ENCODE results near the gene PGS1. TPM values are rescaled to one million over a fixed set of nuclear protein-coding genes. Genes with fewer than 3 reads are reported as not detected.
"Not testable (repeated sequence)": the region's sequence is repeated elsewhere in the genome, so short reads cannot be mapped to it uniquely, and the experiment has no call there.

Gene PGS1
- total RNA-seq (ENCODE audit: unreplicated experiment), result 50.2 TPM
- long read RNA-seq, transcript PGS1-201 (10 exons, 2,201 nt), result major isoform, 12 of 30 reads
- long read RNA-seq, partial matches to known transcripts, result 3 of 30 reads
- long read RNA-seq, other reads (novel, unspliced or antisense), result 15 of 30 reads

GRCh38 chr17:78378225-78379130, at the start of gene PGS1:
PGS1 (plus strand) TSS chr17:78378649; CDS start chr17:78378666, 17 bp downstream.
- peak within 1 kb of the TSS; percentile 94 for H3K27ac Mint-ChIP-seq (ENCODE audit: unreplicated experiment)
- H3K9me3 Mint-ChIP-seq (ENCODE audit: unreplicated experiment), result peaks cover 7% of the 10 kb centered on the region
- peak; percentile 85 for DNase-seq
- peaks cover 4% of the 10 kb centered on the region for H3K27me3 Mint-ChIP-seq (ENCODE audit: unreplicated experiment)
- TF ChIP-seq, protein P1, sequence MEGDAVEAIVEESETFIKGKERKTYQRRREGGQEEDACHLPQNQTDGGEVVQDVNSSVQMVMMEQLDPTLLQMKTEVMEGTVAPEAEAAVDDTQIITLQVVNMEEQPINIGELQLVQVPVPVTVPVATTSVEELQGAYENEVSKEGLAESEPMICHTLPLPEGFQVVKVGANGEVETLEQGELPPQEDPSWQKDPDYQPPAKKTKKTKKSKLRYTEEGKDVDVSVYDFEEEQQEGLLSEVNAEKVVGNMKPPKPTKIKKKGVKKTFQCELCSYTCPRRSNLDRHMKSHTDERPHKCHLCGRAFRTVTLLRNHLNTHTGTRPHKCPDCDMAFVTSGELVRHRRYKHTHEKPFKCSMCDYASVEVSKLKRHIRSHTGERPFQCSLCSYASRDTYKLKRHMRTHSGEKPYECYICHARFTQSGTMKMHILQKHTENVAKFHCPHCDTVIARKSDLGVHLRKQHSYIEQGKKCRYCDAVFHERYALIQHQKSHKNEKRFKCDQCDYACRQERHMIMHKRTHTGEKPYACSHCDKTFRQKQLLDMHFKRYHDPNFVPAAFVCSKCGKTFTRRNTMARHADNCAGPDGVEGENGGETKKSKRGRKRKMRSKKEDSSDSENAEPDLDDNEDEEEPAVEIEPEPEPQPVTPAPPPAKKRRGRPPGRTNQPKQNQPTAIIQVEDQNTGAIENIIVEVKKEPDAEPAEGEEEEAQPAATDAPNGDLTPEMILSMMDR (IDR thresholded peaks at IDR 0.05; ENCODE audit: partially characterized antibody, unreplicated experiment), result no peak
- no peaks in the 10 kb centered on the region for H3K36me3 Mint-ChIP-seq (ENCODE audit: unreplicated experiment)
- peaks cover 30% of the 10 kb centered on the region for H3K4me1 Mint-ChIP-seq (ENCODE audit: low read depth, unreplicated experiment)
- H3K4me3 Mint-ChIP-seq (ENCODE audit: unreplicated experiment), result peak within 1 kb of the TSS; percentile 99

- H3K27me3 Mint-ChIP-seq (ENCODE audit: unreplicated experiment), result peaks cover 2% of the 10 kb centered on the region
- H3K36me3 Mint-ChIP-seq (ENCODE audit: unreplicated experiment), result no peaks in the 10 kb centered on the region
- no peak overlapping the region for H3K4me3 Mint-ChIP-seq (ENCODE audit: unreplicated experiment)
- H3K27ac Mint-ChIP-seq (ENCODE audit: unreplicated experiment), result no peak overlapping the region
- H3K4me1 Mint-ChIP-seq (ENCODE audit: low read depth, unreplicated experiment), result peaks cover 6% of the 10 kb centered on the region
- peaks cover 4% of the 10 kb centered on the region for H3K9me3 Mint-ChIP-seq (ENCODE audit: unreplicated experiment)
- TF ChIP-seq, protein P1 (IDR thresholded peaks at IDR 0.05; ENCODE audit: partially characterized antibody, unreplicated experiment), result no peak
- no peak for DNase-seq
These were observed 49.0 kb upstream of the PGS1 start for GRCh38 chr17:78329263-78330059.

DNA sequence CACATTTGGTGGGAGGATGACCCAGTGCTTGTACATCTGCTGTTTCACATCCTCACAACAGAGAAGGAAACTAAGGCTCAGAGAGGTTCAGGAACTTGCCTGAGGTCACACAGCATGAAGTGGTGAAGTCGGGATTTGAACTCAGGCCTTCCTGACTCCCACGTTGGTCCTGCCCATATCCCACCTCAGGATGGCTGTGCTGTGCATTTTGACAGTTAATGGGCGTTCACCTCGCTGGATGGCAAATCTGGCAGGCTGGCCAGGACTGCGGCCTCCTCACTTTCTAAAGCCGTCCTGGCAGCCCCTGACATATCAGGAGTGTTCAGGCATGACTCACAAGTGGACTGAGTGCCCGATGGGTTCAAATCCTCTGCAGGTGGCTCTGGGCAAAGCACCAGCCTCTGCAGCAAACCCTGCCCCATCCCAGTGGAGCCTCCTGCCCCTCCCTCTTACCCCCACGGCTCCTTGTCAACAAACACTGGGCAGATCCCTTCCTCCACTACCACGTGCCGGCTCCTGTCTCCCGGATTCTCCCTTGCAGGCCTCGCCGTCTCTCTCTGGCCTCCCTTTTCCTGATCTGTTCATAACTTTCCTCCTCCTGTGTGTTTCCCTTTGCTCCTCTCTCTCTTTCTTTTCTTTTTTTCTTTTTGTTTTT, 47.8 kb upstream of the PGS1 start:
- DNase-seq, result no peak
- H3K27me3 Mint-ChIP-seq (ENCODE audit: unreplicated experiment), result peaks cover 5% of the 10 kb centered on the region
- H3K4me3 Mint-ChIP-seq (ENCODE audit: unreplicated experiment), result no peak overlapping the region
- H3K9me3 Mint-ChIP-seq (ENCODE audit: unreplicated experiment), result peaks cover 4% of the 10 kb centered on the region
- no peaks in the 10 kb centered on the region for H3K4me1 Mint-ChIP-seq (ENCODE audit: low read depth, unreplicated experiment)
- no peak overlapping the region for H3K27ac Mint-ChIP-seq (ENCODE audit: unreplicated experiment)
- H3K36me3 Mint-ChIP-seq (ENCODE audit: unreplicated experiment), result no peaks in the 10 kb centered on the region
- TF ChIP-seq, protein P1 (IDR thresholded peaks at IDR 0.05; ENCODE audit: partially characterized antibody, unreplicated experiment), result no peak

DNA sequence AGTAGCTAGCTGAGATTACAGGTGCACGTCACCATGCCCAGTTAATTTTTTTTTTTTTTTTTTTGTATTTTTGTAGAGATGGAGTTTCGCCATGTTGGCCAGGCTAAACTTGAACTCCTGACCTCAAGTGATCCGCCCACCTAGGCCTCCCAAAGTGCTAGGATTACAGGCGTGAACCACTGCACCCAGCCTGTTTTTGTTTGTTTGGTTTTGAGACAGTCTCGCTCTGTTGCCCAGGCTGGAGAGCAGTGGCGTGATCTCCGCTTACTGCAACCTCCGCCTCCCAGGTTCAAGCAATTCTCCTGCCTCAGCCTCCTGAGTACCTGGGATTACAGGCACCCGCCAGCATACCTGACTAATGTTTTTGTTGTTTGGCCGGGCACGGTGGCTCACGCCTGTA, 47.1 kb upstream of the PGS1 start:
- H3K4me3 Mint-ChIP-seq (ENCODE audit: unreplicated experiment); H3K9me3 Mint-ChIP-seq (ENCODE audit: unreplicated experiment); DNase-seq; H3K36me3 Mint-ChIP-seq (ENCODE audit: unreplicated experiment); H3K4me1 Mint-ChIP-seq (ENCODE audit: low read depth, unreplicated experiment); H3K27ac Mint-ChIP-seq (ENCODE audit: unreplicated experiment); H3K27me3 Mint-ChIP-seq (ENCODE audit: unreplicated experiment): not testable (repeated sequence)

DNA sequence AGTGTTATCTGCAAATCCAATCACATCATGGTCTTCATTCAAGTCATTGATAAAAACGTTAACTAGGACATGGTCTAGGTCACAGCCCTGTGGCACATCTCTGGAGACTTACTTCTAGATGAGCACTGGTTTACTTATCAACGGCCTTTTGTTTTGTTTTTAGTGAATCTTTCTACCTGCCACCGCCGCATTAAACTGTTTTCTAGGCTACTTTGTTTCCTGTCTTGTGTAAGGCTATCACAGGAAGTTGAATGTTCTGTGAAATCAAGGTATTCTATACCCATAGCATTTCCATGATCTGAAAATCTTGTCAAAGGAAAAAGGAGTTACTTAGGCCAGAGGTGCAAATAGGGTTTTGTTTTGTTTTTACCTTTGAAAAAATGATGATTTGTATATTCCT, 45.5 kb upstream of the PGS1 start:
- H3K4me3 Mint-ChIP-seq (ENCODE audit: unreplicated experiment), result no peak overlapping the region
- DNase-seq, result no peak
- TF ChIP-seq, protein P1 (IDR thresholded peaks at IDR 0.05; ENCODE audit: partially characterized antibody, unreplicated experiment), result no peak
- no peak overlapping the region for H3K27ac Mint-ChIP-seq (ENCODE audit: unreplicated experiment)
- peaks cover 4% of the 10 kb centered on the region for H3K9me3 Mint-ChIP-seq (ENCODE audit: unreplicated experiment)
- no peaks in the 10 kb centered on the region for H3K36me3 Mint-ChIP-seq (ENCODE audit: unreplicated experiment)
- peaks cover 5% of the 10 kb centered on the region for H3K27me3 Mint-ChIP-seq (ENCODE audit: unreplicated experiment)
- no peaks in the 10 kb centered on the region for H3K4me1 Mint-ChIP-seq (ENCODE audit: low read depth, unreplicated experiment)

Data from glutamatergic neuron (in vitro differentiated cells).